ENCODE data around the gene RNF40.
A peak's percentile ranks its signal among the peaks of the same experiment; 100 is the strongest.
"Not testable (repeated sequence)": the region's sequence is repeated elsewhere in the genome, so short reads cannot be mapped to it uniquely, and the experiment has no call there.

The RNF40 gene

GRCh38 chr16:30785126-30786106, 23.3 kb downstream of the RNF40 start:
- DNase-seq = no peak

GRCh38 chr16:30786115-30786935, 24.2 kb downstream of the RNF40 start:
- DNase-seq = no peak

- DNase-seq = peak; percentile 58 to 81
Measured at GRCh38 chr16:30786936-30787612, 25.0 kb downstream of the RNF40 start, which contains the start of gene ZNF629. Gene ZNF629 (minus strand): TSS chr16:30787205. CDS start chr16:30784482, 2,723 bp downstream.

GRCh38 chr16:30787613-30788378, 25.7 kb downstream of the RNF40 start:
- DNase-seq = no peak

- no peak for DNase-seq
Measured at GRCh38 chr16:30793508-30794069, 31.5 kb downstream of the RNF40 start.

- DNase-seq = no peak
Measured at GRCh38 chr16:30794634-30795033, 32.5 kb downstream of the RNF40 start.

GRCh38 chr16:30797670-30798309, 35.7 kb downstream of the RNF40 start:
- peak in 1 of 2 experiments; percentile 21 for DNase-seq

- no peak for DNase-seq
Measured at GRCh38 chr16:30802936-30803335, 40.8 kb downstream of the RNF40 start.

GRCh38 chr16:30805056-30805369, 42.9 kb downstream of the RNF40 start:
- no peak for DNase-seq

- DNase-seq = peak; percentile 81 to 88
Measured at GRCh38 chr16:30805370-30806169, 43.4 kb downstream of the RNF40 start.

GRCh38 chr16:30808146-30808545, 46.0 kb downstream of the RNF40 start:
- DNase-seq = no peak

- not testable (repeated sequence) for DNase-seq
Measured at GRCh38 chr16:30808890-30809426, 46.8 kb downstream of the RNF40 start.

GRCh38 chr16:30809675-30810074, 47.6 kb downstream of the RNF40 start:
- not testable (repeated sequence) for DNase-seq

- no peak for DNase-seq
Measured at GRCh38 chr16:30813821-30814189, 51.7 kb downstream of the RNF40 start.

- no peak for DNase-seq
Measured at GRCh38 chr16:30816769-30817168, 54.6 kb downstream of the RNF40 start.

- no peak for DNase-seq
Measured at GRCh38 chr16:30820952-30821421, 58.9 kb downstream of the RNF40 start.

GRCh38 chr16:30821441-30821840, 59.3 kb downstream of the RNF40 start:
- DNase-seq = not testable (repeated sequence)

GRCh38 chr16:30821891-30822290, 59.8 kb downstream of the RNF40 start:
- DNase-seq = no peak
